Liver (tissue), 9 donors: Measurements from ENCODE around the gene PEX11B. TPM values are rescaled to one million over a fixed set of nuclear protein-coding genes. Genes with fewer than 3 reads are reported as not detected.

Experiments
- DNase-seq: peaks from one replicate; pipeline ENCODE4 v3.0.0-alpha.2; 2017; ENCODE audit warnings: low spot score
- H3K27ac ChIP-seq, 2 donors: one replicate each; pipeline ENCODE4 v1.7.0; 2013; ENCODE audit warnings: inconsistent platforms in 2 of 2, low read length in 2 of 2, control low read depth in 1 of 2, low read depth in 1 of 2, mild to moderate bottlenecking in 1 of 2
- H3K27me3 ChIP-seq, 4 donors: one replicate each; pipeline versions ENCODE4 v1.6.1 to v1.7.0; 2013; ENCODE audit warnings: low read length in 3 of 4, inconsistent platforms in 1 of 4, mild to moderate bottlenecking in 1 of 4, moderate library complexity in 1 of 4; ENCODE audit not compliant: control insufficient read depth in 4 of 4, insufficient read depth in 4 of 4
- H3K36me3 ChIP-seq, 4 donors: one replicate each; pipeline versions ENCODE4 v1.6.1 to v1.7.0; 2013; ENCODE audit warnings: low read length in 3 of 4, mild to moderate bottlenecking in 3 of 4, low read depth in 1 of 4, moderate library complexity in 1 of 4; ENCODE audit not compliant: control insufficient read depth in 4 of 4, insufficient read depth in 3 of 4
- H3K4me1 ChIP-seq, 4 donors: one replicate each; pipeline versions ENCODE4 v1.6.1 to v1.7.0; 2013; ENCODE audit warnings: low read length in 3 of 4, mild to moderate bottlenecking in 3 of 4, moderate library complexity in 1 of 4; ENCODE audit not compliant: control insufficient read depth in 4 of 4, insufficient read depth in 4 of 4
- H3K4me3 ChIP-seq, 3 donors: one replicate each; pipeline versions ENCODE4 v1.6.1 to v1.7.0; 2013; ENCODE audit warnings: low read length in 3 of 3, control low read depth in 1 of 3, low read depth in 1 of 3, mild to moderate bottlenecking in 1 of 3
- H3K9ac ChIP-seq, 2 donors: one replicate each; pipeline ENCODE4 v1.7.0; 2013; ENCODE audit warnings: low read length in 2 of 2, mild to moderate bottlenecking in 2 of 2, moderate library complexity in 2 of 2, control low read depth in 1 of 2, low read depth in 1 of 2
- H3K9me3 ChIP-seq, 4 donors: one replicate each; pipeline versions ENCODE4 v1.6.1 to v1.7.0; 2013; ENCODE audit warnings: low read length in 3 of 4; ENCODE audit not compliant: control insufficient read depth in 4 of 4
- EGR1 ChIP-seq, 2 donors: IDR thresholded peaks; 2 replicates each; pipeline ENCODE4 v1.6.1; 2016 to 2018; ENCODE audit warnings: antibody characterized with exemption in 2 of 2, low read depth in 2 of 2
- FOXA1 ChIP-seq: IDR thresholded peaks from 2 replicates; pipeline ENCODE4 v1.6.1; 2016; ENCODE audit warnings: antibody characterized with exemption
- FOXA2 ChIP-seq: IDR thresholded peaks from 2 replicates; pipeline ENCODE4 v1.6.1; 2016; ENCODE audit warnings: antibody characterized with exemption
- GABPA ChIP-seq, 2 donors: IDR thresholded peaks in 1 of 2; conservative IDR thresholded peaks in 1 of 2; 2 replicates each; pipeline ENCODE4 v1.6.1; 2016; ENCODE audit warnings: antibody characterized with exemption in 2 of 2, mild to moderate bottlenecking in 1 of 2, moderate library complexity in 1 of 2
- HNF4A ChIP-seq, 2 donors: conservative IDR thresholded peaks; 2 replicates each; pipeline ENCODE4 v1.6.1; 2016; ENCODE audit warnings: antibody characterized with exemption in 2 of 2, mild to moderate bottlenecking in 2 of 2
- HNF4G ChIP-seq: IDR thresholded peaks from 2 replicates; pipeline ENCODE4 v1.6.1; 2016; ENCODE audit warnings: antibody characterized with exemption
- JUND ChIP-seq, 2 donors: IDR thresholded peaks; 2 replicates each; pipeline ENCODE4 v1.6.1; 2016; ENCODE audit warnings: antibody characterized with exemption in 2 of 2
- NR2F2 ChIP-seq: IDR thresholded peaks from 2 replicates; pipeline ENCODE4 v1.6.1; 2016; ENCODE audit warnings: antibody characterized with exemption
- RAD21 ChIP-seq, 2 donors: IDR thresholded peaks; 2 replicates each; pipeline ENCODE4 v1.6.1; 2016; ENCODE audit warnings: antibody characterized with exemption in 2 of 2, mild to moderate bottlenecking in 2 of 2
- RXRA ChIP-seq, 2 donors: IDR thresholded peaks; 2 replicates each; pipeline ENCODE4 v1.6.1; 2017 to 2018; ENCODE audit warnings: antibody characterized with exemption in 2 of 2, mild to moderate bottlenecking in 1 of 2
- SP1 ChIP-seq: IDR thresholded peaks from 2 replicates; pipeline ENCODE4 v1.6.1; 2018; ENCODE audit warnings: antibody characterized with exemption, mild to moderate bottlenecking
- TAF1 ChIP-seq: conservative IDR thresholded peaks from 2 replicates; pipeline ENCODE4 v1.6.1; 2016; ENCODE audit warnings: antibody characterized with exemption, mild to moderate bottlenecking
- YY1 ChIP-seq: IDR thresholded peaks from 2 replicates; pipeline ENCODE4 v1.6.1; 2016; ENCODE audit warnings: antibody characterized with exemption, mild to moderate bottlenecking
- WGBS: extraction: QIAGEN DNeasy Blood & Tissue Kit; methylation state at CpG from one replicate; pipeline ENCODE4 v1.1.7; 2013; 5-methylcytosine and 5-hydroxymethylcytosine counted together
- polyA plus RNA-seq, 2 donors: library from polyadenylated mRNA; stranded (reverse) in 1 of 2; unstranded in 1 of 2; fragments of 200-250 nt in 1 of 2; fragments of >200 nt in 1 of 2; fragmentation: Nextera tagmentation in 1 of 2; extraction: Ambion mirVana in 1 of 2; gene quantifications; one replicate each; pipeline versions ENCODE4 v1.2.1 to v1.2.3, GENCODE V29; 2013 to 2015
- total RNA-seq, 2 donors: library from RNA; depleted of rRNA; stranded (reverse); fragments of >200 nt; gene quantifications; one replicate each; pipeline ENCODE4 v1.2.3, GENCODE V29; 2014
- TF ChIP-seq, protein P1 (sequence below): IDR thresholded peaks from 2 replicates; pipeline ENCODE4 v1.6.1; 2016; ENCODE audit warnings: antibody characterized with exemption
- TF ChIP-seq, protein P2 (sequence below): fragments of 150-350 bp; IDR thresholded peaks from 2 replicates; pipeline ENCODE4 v1.5.1; 2017; ENCODE audit warnings: improper control_type of control experiment, low read depth, low read length; ENCODE audit not compliant: missing input control
- TF ChIP-seq, protein P3 (sequence below): IDR thresholded peaks from 2 replicates; pipeline ENCODE4 v1.6.1; 2016; ENCODE audit warnings: antibody characterized with exemption, mild to moderate bottlenecking
- TF ChIP-seq, protein P4 (sequence below): IDR thresholded peaks from 2 replicates; pipeline ENCODE4 v1.6.1; 2016; ENCODE audit warnings: antibody characterized with exemption
- TF ChIP-seq, protein P5 (sequence below): IDR thresholded peaks from 2 replicates; pipeline ENCODE4 v1.6.1; 2016; ENCODE audit warnings: antibody characterized with exemption
- donor health status: healthy.
- donor health status: healthy.
- donor health status: healthy.
- donor health status: healthy.
- donor health status: healthy.

The PEX11B gene
- total and polyA plus RNA-seq, 4 donors = 13.4 to 21.0 (median 16.1) TPM

DNA sequence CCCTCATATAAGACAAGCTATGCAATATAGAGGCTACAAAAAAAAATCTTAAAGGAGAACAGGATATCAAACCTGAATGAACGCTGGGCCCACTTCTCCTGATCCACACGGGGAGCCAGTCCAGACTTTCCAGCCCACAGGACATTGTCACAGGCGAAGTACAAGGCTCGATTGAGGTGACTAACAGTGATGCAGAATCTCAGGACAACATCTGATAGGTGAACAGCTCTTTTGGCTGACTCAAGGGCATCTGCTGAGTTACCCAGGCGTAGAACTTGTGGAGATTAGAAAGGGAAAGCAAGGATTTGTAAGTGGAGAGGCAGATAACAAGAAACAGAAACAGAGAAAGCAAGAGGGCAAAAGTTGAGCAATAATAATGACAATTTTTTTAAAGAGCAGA is 1.8 kb downstream of the PEX11B start:
- H3K27ac ChIP-seq = no peak overlapping the region
- H3K4me1 ChIP-seq = peaks cover 8 to 25% (median 17%) of the 10 kb centered on the region in 4 donors
- 90% methylated on average over 5 of the region's 5 CpGs for WGBS
- no peaks in the 10 kb centered on the region for H3K9me3 ChIP-seq
- peaks cover 3 to 16% (median 9%) of the 10 kb centered on the region in 4 donors for H3K36me3 ChIP-seq
- no peak overlapping the region for H3K9ac ChIP-seq
- no peak overlapping the region for H3K4me3 ChIP-seq
- H3K27me3 ChIP-seq = no peaks in the 10 kb centered on the region
- TF ChIP-seq RAD21 (IDR thresholded peaks at IDR 0.05) = no peak
- TF ChIP-seq YY1 = no peak
- TF ChIP-seq, protein P1, sequence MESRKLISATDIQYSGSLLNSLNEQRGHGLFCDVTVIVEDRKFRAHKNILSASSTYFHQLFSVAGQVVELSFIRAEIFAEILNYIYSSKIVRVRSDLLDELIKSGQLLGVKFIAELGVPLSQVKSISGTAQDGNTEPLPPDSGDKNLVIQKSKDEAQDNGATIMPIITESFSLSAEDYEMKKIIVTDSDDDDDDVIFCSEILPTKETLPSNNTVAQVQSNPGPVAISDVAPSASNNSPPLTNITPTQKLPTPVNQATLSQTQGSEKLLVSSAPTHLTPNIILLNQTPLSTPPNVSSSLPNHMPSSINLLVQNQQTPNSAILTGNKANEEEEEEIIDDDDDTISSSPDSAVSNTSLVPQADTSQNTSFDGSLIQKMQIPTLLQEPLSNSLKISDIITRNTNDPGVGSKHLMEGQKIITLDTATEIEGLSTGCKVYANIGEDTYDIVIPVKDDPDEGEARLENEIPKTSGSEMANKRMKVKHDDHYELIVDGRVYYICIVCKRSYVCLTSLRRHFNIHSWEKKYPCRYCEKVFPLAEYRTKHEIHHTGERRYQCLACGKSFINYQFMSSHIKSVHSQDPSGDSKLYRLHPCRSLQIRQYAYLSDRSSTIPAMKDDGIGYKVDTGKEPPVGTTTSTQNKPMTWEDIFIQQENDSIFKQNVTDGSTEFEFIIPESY = no peak
- no peak for TF ChIP-seq RXRA (IDR thresholded peaks at IDR 0.05)
- TF ChIP-seq HNF4A (conservative IDR thresholded peaks at IDR 0.05) = no peak
- no peak for TF ChIP-seq JUND (IDR thresholded peaks at IDR 0.05)
- TF ChIP-seq FOXA2 = no peak
- TF ChIP-seq, protein P2, sequence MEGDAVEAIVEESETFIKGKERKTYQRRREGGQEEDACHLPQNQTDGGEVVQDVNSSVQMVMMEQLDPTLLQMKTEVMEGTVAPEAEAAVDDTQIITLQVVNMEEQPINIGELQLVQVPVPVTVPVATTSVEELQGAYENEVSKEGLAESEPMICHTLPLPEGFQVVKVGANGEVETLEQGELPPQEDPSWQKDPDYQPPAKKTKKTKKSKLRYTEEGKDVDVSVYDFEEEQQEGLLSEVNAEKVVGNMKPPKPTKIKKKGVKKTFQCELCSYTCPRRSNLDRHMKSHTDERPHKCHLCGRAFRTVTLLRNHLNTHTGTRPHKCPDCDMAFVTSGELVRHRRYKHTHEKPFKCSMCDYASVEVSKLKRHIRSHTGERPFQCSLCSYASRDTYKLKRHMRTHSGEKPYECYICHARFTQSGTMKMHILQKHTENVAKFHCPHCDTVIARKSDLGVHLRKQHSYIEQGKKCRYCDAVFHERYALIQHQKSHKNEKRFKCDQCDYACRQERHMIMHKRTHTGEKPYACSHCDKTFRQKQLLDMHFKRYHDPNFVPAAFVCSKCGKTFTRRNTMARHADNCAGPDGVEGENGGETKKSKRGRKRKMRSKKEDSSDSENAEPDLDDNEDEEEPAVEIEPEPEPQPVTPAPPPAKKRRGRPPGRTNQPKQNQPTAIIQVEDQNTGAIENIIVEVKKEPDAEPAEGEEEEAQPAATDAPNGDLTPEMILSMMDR = no peak
- TF ChIP-seq FOXA1 = no peak
- TF ChIP-seq, protein P3, sequence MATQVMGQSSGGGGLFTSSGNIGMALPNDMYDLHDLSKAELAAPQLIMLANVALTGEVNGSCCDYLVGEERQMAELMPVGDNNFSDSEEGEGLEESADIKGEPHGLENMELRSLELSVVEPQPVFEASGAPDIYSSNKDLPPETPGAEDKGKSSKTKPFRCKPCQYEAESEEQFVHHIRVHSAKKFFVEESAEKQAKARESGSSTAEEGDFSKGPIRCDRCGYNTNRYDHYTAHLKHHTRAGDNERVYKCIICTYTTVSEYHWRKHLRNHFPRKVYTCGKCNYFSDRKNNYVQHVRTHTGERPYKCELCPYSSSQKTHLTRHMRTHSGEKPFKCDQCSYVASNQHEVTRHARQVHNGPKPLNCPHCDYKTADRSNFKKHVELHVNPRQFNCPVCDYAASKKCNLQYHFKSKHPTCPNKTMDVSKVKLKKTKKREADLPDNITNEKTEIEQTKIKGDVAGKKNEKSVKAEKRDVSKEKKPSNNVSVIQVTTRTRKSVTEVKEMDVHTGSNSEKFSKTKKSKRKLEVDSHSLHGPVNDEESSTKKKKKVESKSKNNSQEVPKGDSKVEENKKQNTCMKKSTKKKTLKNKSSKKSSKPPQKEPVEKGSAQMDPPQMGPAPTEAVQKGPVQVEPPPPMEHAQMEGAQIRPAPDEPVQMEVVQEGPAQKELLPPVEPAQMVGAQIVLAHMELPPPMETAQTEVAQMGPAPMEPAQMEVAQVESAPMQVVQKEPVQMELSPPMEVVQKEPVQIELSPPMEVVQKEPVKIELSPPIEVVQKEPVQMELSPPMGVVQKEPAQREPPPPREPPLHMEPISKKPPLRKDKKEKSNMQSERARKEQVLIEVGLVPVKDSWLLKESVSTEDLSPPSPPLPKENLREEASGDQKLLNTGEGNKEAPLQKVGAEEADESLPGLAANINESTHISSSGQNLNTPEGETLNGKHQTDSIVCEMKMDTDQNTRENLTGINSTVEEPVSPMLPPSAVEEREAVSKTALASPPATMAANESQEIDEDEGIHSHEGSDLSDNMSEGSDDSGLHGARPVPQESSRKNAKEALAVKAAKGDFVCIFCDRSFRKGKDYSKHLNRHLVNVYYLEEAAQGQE = no peak
- TF ChIP-seq NR2F2 = no peak
- TF ChIP-seq TAF1 = no peak
- no peak for TF ChIP-seq HNF4G
- TF ChIP-seq SP1 = no peak
- TF ChIP-seq, protein P4, sequence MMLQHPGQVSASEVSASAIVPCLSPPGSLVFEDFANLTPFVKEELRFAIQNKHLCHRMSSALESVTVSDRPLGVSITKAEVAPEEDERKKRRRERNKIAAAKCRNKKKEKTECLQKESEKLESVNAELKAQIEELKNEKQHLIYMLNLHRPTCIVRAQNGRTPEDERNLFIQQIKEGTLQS = no peak
- TF ChIP-seq GABPA (IDR thresholded peaks at IDR 0.05 in 1 of 2, conservative IDR thresholded peaks at IDR 0.05 in 1 of 2) = no peak
- TF ChIP-seq, protein P5, sequence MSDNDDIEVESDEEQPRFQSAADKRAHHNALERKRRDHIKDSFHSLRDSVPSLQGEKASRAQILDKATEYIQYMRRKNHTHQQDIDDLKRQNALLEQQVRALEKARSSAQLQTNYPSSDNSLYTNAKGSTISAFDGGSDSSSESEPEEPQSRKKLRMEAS = no peak
- TF ChIP-seq EGR1 (IDR thresholded peaks at IDR 0.05; ENCODE audit: low read depth in 2 of 2) = no peak
- no peak for DNase-seq
